ENCODE results near the gene VEZF1.

- TF ChIP-seq EP300 (IDR thresholded peaks at IDR 0.05) (no peak), CTCF (IDR thresholded peaks at IDR 0.05) (peak in 2 of 3 donors; percentile 34 to 36)
Observed at GRCh38 chr17:57955183-57955931, 32.7 kb downstream of the VEZF1 start, which contains the start of gene CUEDC1.

All from ovary (tissue), 3 donors.